ENCODE data around the gene ARSK. TPM values are rescaled to one million over a fixed set of nuclear protein-coding genes. Genes with fewer than 3 reads are reported as not detected.

Gene ARSK
- 9.9 TPM for total RNA-seq

GRCh38 chr5:95554647-95555548, at the start of gene ARSK, which contains the start of gene SKIC3:
Gene ARSK (plus strand): TSS chr5:95555101. CDS start chr5:95555279, 178 bp downstream.
Gene SKIC3 (minus strand): TSS chr5:95554977. CDS start chr5:95547150, 7,827 bp downstream.

GRCh38 chr5:95620030-95620869, 65.3 kb downstream of the ARSK start, which contains the start of gene GPR150:
Gene GPR150 (plus strand): TSS chr5:95620087. CDS start chr5:95620276, 189 bp downstream.

GRCh38 chr5:95646569-95647431, 91.9 kb downstream of the ARSK start, which contains the start of gene RFESD:
Gene RFESD (plus strand): TSS chr5:95646777. CDS start chr5:95652272, 5,495 bp downstream.

Small RNA genes lying within 50 kb of the gene (small RNA-seq; reads per million reads assigned to genes)
- not detected for gene RNU6-308P

Other genes with a start within 250 kb of the ARSK start
- gene FAM81B, start 163.7 kb upstream of the ARSK start, total RNA-seq: 14.8 TPM
- 141 TPM for gene SKIC3, start 124 bp upstream of the ARSK start, total RNA-seq
- 0.23 TPM for gene GPR150, start 65.0 kb downstream of the ARSK start, total RNA-seq
- 2.3 TPM for gene RFESD, start 91.7 kb downstream of the ARSK start, total RNA-seq
- 0.46 TPM for gene SPATA9, start 127.9 kb downstream of the ARSK start, total RNA-seq
- gene RHOBTB3, start 176.2 kb downstream of the ARSK start, total RNA-seq: 250 TPM

All from diencephalon (tissue), 1 donor.